Urothelium cell line (cell line): ENCODE results near the gene RRP1.
"Not testable (repeated sequence)": the region's sequence is repeated elsewhere in the genome, so short reads cannot be mapped to it uniquely, and the experiment has no call there.

Source experiments
- DNase-seq: peaks from one replicate; pipeline ENCODE4 v3.0.0; 2011; ENCODE audit warnings: low spot score, mixed read lengths
- FAIRE-seq: peaks from 2 replicates; lab custom pipeline; 2011; peaks lifted over from hg19 to GRCh38; lab: Jason Lieb, UNC

The RRP1 gene

DNA sequence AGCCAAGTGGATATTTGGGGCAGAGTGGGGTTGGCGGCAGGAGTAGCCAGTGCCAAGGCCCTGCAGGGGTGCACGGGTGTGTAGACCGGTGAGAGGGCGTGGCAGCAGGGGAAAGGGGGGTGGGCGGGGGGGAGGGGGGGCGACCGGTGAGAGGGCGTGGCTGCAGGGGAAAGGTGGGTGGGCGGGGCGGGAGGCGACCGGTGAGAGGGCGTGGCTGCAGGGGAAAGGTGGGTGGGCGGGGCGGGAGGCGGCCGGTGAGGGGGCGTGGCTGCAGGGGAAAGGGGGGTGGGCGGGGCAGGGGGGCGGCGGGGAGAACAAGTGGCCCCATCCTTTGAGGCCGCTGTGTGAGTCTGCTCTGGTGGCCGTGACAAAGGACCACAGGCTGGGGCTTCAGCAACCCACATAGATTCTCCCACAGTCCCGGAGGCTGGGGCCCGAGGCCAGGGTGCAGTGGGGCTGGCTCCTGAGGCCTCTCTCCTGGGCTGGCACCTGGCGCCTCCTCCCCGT lies 25.8 kb downstream of the RRP1 start:
- FAIRE-seq (no peak), DNase-seq (no peak)

DNA sequence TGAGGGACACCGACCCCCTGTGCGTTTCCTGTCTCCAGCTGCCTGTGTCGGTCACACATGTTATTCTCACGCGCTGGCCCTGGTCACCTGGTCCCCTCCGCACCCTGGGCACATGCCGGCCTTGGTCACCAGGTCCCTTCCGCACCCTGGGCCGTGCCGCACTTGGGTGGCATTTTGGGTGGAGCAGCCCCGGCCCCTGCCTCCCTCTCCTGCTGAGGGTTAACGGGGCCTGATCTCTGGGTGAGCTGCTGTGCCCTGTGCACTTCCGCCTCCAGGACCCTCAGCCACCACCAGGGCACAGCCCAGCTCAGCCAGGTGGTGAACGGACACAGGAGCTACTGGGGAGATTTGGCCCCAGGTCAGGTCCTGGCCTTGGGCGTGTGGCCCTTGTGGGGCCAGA lies 26.6 kb downstream of the RRP1 start:
- FAIRE-seq, result no peak
- no peak for DNase-seq

DNA sequence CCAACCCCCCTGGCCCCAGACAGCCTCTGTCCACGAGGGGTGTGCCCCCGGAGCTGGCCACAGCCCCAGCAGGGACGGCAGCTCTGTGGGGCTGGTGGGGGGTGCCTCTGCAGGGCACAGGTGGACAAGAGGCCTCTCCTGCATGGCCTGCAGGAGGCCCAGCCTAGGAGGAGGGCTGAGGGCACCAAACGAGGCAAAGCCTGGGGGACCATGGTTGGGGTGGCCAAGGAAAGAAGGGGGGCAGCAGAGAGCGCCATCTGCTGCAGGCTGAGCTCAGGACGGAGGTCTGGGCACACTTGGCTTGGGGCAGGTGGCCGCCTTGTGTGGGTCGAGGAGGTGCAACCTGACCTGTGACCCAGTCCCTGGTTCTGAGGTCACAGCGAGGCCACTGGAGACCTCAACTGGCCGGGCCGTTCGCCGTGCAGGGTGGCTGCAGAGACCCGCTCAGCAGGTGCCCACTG lies 27.3 kb downstream of the RRP1 start:
- FAIRE-seq (no peak), DNase-seq (no peak)

DNA sequence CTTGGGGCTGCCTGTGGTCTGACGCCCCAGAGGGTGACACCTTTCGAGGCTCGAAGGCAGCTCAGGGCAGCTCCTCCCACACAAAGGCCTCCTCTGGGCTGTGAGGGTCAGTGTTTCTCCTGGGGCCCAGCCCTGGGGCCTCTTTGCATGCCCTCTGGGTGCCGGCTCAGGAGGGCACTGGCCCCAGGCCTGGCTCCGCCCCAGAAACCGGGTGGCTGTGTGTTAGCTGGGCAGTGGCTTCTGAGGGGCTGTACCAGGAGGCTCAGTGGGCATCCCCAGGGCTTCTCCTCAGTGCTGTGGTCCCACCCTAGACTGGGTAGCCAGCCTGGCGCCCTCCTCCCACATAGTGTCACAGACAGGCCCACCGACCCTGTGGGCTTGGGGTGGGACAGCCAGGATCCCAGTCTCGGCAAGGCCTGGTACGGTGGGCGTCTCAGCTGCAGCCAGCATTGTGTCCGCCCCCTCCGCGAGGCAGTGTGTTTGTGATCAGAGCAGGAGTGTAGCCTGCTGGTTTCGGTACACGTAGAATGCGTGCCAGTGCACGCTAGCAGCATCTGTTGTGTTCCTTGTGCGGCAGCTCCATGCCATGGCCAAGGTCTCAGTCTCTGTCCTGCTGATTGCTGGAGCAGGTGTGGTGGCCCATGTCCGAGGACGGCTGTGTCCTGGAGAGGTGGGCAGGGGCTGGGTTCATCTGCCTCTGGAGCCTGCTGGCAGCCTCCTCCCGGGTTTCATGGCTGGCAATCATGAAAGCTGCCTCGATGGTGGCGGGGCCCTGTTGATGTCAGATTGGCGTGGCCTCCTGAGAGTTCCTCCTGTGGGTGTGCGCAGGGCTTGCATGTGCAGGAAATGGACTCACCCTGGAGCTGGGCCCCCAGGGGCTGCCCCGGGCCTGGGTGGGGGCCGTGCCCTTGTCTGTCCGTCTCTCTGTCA lies 28.0 kb downstream of the RRP1 start:
- no peak for FAIRE-seq
- DNase-seq, result no peak

DNA sequence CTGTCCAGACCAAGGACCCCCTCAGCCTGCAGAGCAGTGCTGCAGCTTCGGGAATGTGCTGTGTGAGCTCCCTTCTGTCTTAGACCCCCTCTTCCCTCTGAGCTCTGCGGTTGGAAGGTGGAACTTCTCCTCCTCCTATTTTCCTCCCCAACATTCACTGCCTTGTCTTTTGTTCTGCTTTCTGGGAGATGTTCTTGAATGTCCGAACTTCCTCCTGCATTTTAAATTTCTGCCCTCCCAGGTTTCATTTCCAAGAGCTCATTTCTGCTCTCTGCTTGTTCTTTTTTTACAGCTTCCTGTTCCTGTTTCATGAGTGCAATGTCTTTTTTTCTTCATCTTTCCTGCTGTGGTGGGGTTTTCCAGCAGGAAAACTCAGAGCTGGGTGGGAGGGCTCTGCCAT lies 29.3 kb downstream of the RRP1 start:
- FAIRE-seq (no peak), DNase-seq (no peak)

DNA sequence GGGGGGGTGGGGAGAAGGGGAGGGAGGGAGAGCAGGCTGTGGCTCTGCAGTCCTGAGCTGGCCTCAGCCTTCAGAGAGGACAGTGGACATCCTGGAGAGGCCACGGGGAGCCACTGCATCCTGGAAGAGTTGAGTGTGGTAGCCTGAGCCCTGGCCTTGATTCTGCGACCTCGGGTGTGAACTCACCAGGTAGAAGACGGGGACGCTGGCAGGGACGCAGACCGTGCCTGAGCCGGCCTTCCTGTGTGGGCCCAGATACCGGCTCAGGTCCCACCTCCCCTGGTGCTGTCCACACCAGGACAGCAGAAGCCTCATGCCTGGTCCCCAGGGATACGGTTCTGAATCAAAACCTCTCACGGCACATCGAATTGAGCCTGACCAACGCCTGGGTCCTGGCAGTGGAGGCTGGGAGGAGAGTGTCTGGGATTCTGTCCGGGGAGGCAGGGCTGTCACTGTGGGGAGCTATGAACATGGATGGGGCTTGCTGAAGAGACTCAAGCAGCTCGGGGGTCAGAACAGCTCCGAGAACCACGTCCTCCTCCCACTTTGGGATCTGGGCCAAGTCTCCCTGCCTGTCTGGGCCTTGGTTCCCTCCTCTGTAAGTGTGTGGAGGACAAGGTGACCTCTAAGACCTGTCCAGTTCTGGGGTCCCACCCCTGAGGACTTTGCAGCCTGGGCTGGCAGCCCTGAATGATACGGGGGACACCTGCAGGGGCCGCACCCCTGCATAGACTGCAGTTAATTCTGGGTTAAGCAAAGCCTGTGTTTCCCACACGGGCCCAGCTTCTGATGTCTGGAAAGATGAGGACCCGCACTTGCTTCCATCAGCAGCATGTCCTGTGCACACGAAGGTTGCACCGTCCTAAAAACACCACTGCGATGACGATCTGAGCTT lies 30.4 kb downstream of the RRP1 start:
- no peak for FAIRE-seq
- DNase-seq, result no peak

DNA sequence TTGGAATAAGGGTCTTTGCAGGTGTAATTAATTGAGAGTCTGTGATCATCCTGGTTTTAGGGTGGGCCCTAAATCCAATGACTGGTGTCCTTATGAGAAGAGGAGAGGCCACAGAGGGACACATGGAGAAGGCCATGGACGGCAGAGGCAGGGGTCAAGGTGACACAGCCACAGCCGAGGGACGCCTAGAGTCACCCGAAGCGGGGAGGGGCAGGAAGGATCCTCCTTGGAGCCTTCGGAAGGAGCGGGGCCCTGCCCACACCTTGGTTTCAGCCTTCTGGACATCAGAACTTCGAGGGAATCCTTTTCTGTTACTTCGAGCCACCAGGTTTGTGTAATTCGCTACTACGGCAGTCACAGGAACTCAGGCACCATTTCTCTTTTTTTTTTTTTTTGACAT lies 31.1 kb downstream of the RRP1 start:
- FAIRE-seq (no peak), DNase-seq (no peak)

DNA sequence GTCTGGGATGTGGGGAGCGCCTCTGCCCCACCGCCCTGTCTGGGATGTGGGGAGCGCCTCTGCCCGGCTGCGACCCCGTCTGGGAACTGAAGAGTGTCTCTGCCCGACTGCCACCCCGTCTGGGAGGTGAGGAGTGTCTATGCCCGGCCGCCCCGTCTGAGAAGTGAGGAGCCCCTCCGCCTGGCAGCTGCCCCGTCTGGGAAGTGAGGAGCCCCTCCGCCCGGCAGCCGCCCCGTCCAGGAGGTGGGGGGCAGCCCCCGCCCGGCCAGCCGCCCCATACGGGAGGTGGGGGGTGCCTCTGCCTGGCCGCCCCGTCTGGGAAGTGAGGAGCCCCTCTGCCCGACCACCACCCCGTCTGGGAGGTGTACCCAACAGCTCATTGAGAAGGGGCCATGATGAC lies 32.8 kb downstream of the RRP1 start:
- not testable (repeated sequence) for FAIRE-seq, DNase-seq

DNA sequence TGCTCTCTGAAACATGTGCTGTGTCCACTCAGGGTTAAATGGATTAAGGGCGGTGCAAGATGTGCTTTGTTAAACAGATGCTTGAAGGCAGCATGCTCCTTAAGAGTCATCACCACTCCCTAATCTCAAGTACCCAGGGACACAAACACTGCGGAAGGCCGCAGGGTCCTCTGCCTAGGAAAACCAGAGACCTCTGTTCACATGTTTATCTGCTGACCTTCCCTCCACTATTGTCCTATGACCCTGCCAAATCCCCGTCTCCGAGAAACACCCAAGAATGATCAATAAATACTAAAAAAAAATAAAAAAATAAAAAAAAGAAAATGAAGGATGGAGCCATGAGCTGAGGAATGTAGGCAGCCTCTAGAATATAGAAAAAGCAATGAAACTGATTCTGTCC lies 33.4 kb downstream of the RRP1 start:
- not testable (repeated sequence) for FAIRE-seq, DNase-seq

DNA sequence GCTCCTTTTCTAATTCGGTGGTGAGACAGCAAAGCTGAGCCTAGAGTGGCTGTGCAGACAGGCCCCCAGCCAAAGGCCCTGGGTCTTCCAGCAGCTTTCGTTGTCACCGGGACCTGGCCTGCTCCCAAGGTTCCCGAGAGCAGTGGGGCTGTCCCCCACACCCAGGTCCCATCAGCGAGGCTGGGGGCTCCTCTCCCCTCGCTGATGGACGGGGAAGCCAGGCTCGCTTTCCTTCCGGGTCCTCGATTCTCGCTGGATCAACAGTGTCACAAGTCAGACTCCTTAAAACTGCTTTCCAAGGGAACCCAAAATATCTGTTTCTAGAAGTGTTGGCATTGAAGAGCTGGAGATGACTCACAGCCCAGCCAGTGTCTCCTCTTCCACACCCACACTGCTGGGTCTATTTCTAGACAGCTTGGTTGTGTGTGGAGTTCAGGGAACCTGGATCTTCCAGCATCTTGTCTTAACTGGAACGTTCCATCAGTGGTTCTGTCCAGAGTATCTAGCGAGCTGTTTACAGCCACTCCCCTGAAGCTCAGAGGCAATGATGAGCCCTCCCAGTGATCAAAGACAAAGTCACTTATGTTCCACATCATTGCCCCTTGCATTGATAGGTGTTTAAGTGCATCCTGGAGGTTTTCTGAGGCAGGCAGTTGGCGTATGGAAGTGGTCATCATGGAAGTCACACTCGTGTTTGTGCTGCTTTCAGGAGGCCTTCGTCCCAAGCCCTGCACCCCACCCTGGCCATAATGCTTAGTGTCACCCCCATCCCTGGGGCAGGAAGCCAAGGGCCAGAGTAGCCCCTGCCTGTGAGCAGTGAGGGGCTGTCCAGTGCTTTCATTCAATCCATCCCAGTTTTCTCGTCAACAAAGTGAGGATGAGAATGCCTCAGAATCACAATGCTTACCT lies 35.2 kb downstream of the RRP1 start:
- peak; percentile 23 for FAIRE-seq

DNA sequence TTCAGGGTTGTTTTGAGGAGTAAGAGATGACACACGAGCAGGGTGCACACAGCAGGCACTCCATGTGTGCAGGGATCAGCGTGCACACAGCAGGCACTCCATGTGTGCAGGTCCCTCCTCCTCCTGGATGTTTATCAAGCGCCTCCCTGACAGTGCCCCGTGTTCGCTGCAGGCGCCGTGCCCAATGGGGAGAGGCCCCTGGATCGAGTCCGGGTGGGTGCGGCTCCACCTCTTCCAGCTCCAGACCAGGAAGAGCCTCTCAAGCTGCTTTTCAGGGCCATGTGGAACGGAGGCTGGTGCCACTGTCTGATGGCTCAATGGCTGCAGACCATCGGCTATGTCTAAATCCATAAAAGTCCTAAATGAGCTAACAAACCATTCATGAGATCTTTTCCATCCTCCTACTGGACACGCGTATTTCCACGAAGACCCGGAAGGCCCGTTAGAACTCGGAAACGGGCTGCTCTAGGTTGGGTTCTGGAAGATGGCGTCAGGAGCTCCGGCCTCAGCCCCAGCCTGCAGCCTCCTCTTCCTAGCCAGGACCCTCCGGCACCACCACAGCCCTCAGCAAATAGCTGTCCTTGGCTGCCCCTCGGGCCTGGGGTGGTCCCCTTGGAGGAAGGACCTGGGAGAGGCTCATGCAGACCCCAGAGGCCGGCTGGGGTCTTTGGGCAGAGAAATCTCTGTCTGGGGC lies 36.0 kb downstream of the RRP1 start:
- DNase-seq, result no peak

More for the DNA sequence above, 35.2 kb downstream of the RRP1 start:
- peak; percentile 47 for DNase-seq

DNA sequence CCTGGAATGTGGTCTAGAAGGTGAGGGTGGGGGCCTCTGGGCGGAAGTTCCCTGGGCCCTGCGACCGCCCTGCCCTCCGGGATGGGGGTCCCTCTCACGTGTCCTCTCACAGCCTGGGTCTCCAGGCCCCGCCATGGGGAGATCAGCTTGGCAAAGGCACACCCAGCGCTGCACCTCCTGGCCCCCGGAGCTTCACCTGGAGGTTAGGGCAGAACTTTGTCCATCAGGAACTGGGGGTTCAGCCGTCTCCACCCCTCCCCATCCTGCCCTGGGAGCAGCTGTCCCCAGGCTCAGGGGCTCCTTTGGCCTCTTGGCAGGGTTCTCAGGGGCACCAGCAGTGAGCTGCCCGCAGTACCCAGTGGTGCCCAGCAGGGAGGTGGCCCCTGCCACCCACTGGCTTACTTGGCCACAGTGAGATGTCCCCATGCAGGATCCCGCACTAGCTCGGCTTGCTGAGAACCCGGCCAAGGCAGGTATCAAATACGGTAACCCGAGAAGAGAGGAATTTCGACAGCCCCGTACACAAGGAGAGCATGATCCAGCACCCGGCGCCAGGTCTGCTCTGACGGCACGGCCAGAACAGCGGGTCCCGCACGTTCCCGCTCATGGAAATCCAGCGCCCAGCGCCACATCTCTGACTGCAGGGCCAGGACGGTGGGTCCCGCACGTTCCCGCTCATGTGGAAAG lies 36.7 kb downstream of the RRP1 start:
- DNase-seq, result no peak
- no peak for FAIRE-seq

More for the DNA sequence above, 36.0 kb downstream of the RRP1 start:
- FAIRE-seq, result no peak

DNA sequence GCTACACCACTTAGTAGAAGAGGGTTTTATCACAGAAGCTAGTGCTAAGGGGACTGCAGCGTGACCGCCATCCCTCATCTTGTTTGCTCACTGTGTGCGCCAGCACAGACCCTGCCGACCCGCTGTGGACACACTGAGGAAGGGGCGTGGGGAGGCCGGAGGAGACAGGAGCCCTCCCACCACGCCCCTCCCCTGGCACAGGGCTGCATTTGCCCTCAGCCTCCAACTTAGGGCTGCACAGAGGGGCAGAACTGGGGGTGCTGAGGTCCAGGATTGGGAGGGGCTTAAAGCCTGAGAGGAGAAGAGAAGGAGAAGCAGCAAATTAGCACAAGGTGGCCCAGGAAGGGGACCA lies 37.2 kb downstream of the RRP1 start:
- no peak for FAIRE-seq

DNA sequence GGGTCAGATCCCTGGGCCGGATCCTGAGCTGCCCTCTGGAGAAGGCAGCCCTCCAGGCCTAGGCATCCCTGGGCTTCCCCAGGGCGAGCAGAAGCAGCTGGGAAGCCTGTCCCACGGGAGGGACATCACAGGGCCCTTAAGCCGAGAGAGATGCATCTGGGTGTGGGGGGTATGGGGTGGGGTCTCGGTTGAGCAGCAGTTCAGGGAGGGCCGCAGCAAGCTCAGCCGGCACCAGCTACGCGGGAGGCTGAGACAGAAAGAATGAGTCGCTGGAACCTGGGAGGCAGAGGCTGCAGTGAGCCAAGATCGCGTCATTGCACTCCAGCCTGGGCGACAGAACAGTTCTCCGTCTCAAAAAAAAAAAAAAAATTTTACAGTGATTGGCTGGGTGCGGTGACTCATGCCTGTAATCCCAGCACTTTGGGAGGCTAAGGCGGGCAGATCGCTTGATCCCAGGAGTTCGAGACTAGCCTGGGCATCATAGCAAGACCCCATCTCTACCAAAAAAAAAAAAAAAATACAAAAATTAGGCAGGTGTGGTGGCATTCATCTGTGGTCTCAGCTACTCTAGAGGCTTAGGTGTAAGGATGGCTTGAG lies 37.7 kb downstream of the RRP1 start:
- DNase-seq (no peak), FAIRE-seq (no peak)

More for the DNA sequence above, 37.2 kb downstream of the RRP1 start:
- no peak for DNase-seq

DNA sequence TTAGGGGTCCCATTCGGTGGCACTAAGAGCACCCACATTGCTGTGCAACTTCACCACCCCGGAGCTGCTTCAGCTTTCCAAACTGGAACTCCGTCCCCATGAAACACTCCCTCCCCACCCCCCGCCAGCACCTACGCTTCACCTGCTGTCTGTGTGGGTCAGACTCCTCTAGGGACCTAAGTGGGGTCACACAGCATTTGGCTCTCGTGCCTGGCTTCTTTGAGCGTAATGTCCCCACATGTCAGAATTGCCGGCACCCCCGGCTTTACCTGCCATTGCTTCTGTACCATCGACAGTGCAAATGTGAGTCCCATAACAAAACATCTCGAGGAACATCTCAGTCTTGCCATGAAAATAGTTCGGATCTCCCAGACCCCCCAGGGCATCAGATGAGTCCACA lies 39.8 kb downstream of the RRP1 start:
- no peak for FAIRE-seq
- no peak for DNase-seq

DNA sequence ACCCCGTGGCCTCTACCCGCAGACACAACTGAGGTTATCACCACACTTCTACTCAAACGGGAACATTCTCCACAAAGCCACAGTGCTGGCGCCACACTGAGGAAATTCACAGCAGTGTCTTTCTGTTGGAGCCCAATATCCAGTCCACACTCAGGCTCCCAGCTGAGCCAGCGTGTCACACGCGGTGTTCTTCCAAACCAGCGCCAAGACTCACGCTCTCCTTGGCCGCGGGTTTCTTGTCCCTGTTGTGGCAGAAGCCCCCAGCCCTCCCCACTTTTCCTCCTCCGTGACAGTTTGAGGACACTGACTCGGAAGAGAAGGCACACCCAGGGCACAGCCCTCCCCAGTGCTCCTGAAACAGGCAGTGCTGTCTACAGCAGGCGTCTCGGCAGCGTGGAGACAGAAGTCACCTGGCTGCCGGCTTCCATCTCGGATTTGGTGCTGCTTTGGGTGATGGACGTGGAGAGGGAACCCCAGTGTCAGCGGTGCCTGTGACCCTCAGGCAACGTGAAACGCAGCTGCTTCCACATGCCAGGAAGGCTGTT lies 40.3 kb downstream of the RRP1 start:
- DNase-seq (no peak), FAIRE-seq (no peak)

DNA sequence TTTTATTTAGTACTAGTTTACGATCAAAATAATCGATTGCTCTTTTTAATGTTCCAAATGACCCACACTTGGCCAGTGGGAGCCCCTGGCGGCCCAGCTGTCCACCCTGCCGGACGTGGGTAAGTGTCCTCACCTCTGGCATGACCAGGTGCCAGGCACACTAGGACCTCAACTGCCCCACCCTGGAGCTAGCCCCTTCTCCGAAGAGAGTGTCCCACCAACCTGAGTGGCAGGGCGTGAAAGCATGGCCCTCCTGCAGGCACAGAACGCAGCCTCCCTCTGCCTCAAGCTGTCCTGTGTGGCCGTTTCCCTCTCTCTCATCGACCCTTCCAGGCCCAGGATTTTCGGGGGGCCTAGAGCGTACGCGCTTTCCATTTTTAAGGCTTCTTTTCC lies 42.8 kb downstream of the RRP1 start:
- no peak for FAIRE-seq
- DNase-seq, result no peak

DNA sequence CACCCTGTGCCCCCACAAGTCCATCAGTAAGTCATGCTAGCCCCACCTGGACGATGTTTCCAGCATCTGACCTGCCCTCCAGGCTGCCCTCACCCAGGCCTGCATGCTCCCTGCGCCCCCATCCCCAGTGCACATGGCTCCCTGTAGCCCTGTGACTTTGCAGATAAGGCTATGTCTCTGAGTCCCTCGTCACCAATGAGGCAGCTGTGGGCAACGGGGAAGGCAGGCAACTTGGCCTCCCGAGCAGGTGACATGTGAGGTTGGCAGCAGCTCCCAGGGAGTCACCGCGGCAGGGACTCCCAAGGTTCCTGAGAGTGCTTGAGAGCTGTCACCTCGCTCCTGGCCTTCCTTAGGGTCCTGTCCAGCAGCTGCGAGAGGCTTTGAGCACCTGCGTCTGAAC lies 43.3 kb downstream of the RRP1 start:
- DNase-seq, result no peak
- no peak for FAIRE-seq
